ENCODE results near the gene SLC5A12.

The SLC5A12 gene

DNA sequence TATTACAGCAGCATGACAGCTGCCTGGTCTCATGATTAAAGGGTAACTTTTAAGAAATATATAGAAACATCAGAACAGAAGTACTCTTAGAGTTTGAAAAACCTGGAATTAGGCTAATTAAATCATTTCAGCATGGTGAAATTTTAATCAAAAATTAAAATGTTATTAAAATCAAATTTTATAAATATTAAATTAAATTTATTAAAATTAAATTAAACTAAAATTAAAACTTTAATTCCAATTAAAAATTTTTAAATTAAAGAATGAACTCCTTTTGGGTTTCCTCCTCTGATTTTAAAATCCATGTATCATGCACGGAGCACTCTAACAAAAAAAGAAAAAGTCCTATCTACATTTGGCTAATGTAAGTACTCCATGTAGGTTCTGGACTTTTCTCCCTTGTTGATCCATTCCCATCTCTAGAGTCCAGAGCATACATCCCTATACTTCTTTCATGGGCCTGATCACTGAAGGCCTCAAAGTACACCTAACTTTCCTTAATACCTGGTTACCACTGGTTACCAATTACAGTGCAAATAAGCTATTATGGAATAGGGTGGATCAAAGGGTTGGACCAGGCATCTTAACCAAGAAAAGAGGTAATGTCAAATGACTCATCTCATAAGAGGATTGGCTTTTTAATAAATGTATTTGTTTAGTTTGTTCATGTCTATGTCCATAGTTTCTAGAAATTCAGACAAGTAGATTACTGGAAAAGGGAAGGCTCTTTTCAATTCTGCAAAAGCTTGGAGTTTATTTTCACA lies 101.4 kb downstream of the SLC5A12 start:
- TF ChIP-seq MYC (IDR thresholded peaks at IDR 0.05; ENCODE audit: low read depth, low read length) (no peak), POLR2A (IDR thresholded peaks at IDR 0.05; ENCODE audit: extremely low read depth, insufficient read length) (no peak), MAX (IDR thresholded peaks at IDR 0.05; ENCODE audit: low read depth, low read length) (no peak)
- TF ChIP-seq, protein P1, sequence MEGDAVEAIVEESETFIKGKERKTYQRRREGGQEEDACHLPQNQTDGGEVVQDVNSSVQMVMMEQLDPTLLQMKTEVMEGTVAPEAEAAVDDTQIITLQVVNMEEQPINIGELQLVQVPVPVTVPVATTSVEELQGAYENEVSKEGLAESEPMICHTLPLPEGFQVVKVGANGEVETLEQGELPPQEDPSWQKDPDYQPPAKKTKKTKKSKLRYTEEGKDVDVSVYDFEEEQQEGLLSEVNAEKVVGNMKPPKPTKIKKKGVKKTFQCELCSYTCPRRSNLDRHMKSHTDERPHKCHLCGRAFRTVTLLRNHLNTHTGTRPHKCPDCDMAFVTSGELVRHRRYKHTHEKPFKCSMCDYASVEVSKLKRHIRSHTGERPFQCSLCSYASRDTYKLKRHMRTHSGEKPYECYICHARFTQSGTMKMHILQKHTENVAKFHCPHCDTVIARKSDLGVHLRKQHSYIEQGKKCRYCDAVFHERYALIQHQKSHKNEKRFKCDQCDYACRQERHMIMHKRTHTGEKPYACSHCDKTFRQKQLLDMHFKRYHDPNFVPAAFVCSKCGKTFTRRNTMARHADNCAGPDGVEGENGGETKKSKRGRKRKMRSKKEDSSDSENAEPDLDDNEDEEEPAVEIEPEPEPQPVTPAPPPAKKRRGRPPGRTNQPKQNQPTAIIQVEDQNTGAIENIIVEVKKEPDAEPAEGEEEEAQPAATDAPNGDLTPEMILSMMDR (IDR thresholded peaks at IDR 0.05; ENCODE audit: low read depth, low read length), result no peak
- no peak for DNase-seq (ENCODE audit: low read depth)
- no peak overlapping the region for H3K4me3 ChIP-seq (ENCODE audit: low read depth, low read length)

- no peak for DNase-seq (ENCODE audit: low read depth)
- TF ChIP-seq POLR2A (IDR thresholded peaks at IDR 0.05; ENCODE audit: extremely low read depth, insufficient read length), result no peak
- no peak for TF ChIP-seq MAX (IDR thresholded peaks at IDR 0.05; ENCODE audit: low read depth, low read length)
- TF ChIP-seq, protein P1 (IDR thresholded peaks at IDR 0.05; ENCODE audit: low read depth, low read length), result no peak
- no peak for TF ChIP-seq MYC (IDR thresholded peaks at IDR 0.05; ENCODE audit: low read depth, low read length)
- H3K4me3 ChIP-seq (ENCODE audit: low read depth, low read length), result no peak overlapping the region
Measured at GRCh38 chr11:26618441-26618840, 103.4 kb downstream of the SLC5A12 start.

Data from NB4 (cell line).